T-cell (primary cell): ENCODE results near the gene CBX4. TPM values are rescaled to one million over a fixed set of nuclear protein-coding genes. Genes with fewer than 3 reads are reported as not detected.

Experiments used
- ATAC-seq, 4 experiments: fragments of 200-7000 bp in 3 of 4; fragments of 150-1000 bp in 1 of 4; cut with Tn5 transposase; replicated peaks in 1 of 4; 1 replicate in 3 of 4; 2 replicates in 1 of 4; pipeline ENCODE4 v1.10.0; 2021; ENCODE audit warnings: moderate library complexity in 3 of 4, mild to moderate bottlenecking in 2 of 4, moderate number of reproducible peaks in 1 of 4
- CTCF ChIA-PET, 2 donors: fragments of 300-600 bp; sonication (Branson Sonifier 250); formaldehyde crosslinking; loops; one replicate each; lab custom pipeline; 2022; ENCODE audit warnings: antibody characterized with exemption in 2 of 2; lab: Charles Lee
- POLR2A ChIA-PET, 2 donors: fragments of 300-600 bp; sonication (Branson Sonifier 250); formaldehyde crosslinking; loops; one replicate each; lab custom pipeline; 2022; ENCODE audit warnings: antibody characterized with exemption in 2 of 2; lab: Charles Lee
- DNase-seq, 35 experiments: peaks; one replicate each; pipeline versions ENCODE4 v3.0.0 to v3.0.0-alpha.2; 2013 to 2023
- H3K27ac ChIP-seq: one replicate; pipeline ENCODE4 v1.5.1; 2013; ENCODE audit warnings: low read length
- H3K27me3 ChIP-seq, 2 experiments: replicated peaks in 1 of 2; 1 replicate in 1 of 2; 2 replicates in 1 of 2; pipeline versions ENCODE4 v1.6.1 to v1.7.0; 2013; ENCODE audit warnings: low read length in 1 of 2, mixed read lengths in 1 of 2; ENCODE audit not compliant: control insufficient read depth in 2 of 2, insufficient read depth in 2 of 2; ENCODE audit errors: extremely low read depth in 1 of 2
- H3K36me3 ChIP-seq, 2 donors: 1 replicate in 1 of 2; 2 replicates in 1 of 2; pipeline versions ENCODE4 v1.6.1 to v1.7.0; 2013; ENCODE audit warnings: low read length in 1 of 2; ENCODE audit not compliant: control insufficient read depth in 2 of 2, insufficient read depth in 1 of 2; ENCODE audit errors: extremely low read depth in 1 of 2
- H3K4me1 ChIP-seq, 2 experiments: 1 replicate in 1 of 2; 2 replicates in 1 of 2; pipeline versions ENCODE4 v1.6.1 to v1.7.0; 2013; ENCODE audit warnings: low read length in 2 of 2, mixed read lengths in 1 of 2; ENCODE audit not compliant: insufficient read depth in 2 of 2, control insufficient read depth in 1 of 2; ENCODE audit errors: extremely low read depth in 1 of 2
- H3K4me3 ChIP-seq, 2 donors: 1 replicate in 1 of 2; 2 replicates in 1 of 2; pipeline versions ENCODE4 v1.5.1 to v1.7.0; 2013; ENCODE audit warnings: mild to moderate bottlenecking in 2 of 2, low read length in 1 of 2, moderate library complexity in 1 of 2; ENCODE audit not compliant: control insufficient read depth in 1 of 2; ENCODE audit errors: extremely low read depth in 1 of 2
- H3K9me3 ChIP-seq: 2 replicates; pipeline ENCODE4 v1.7.0; 2013
- H3K27ac Mint-ChIP-seq, 2 donors: one replicate each; pipeline ENCODE4 v1.8.0; 2020 to 2021; ENCODE audit warnings: mild to moderate bottlenecking in 2 of 2, mixed read lengths in 2 of 2
- H3K27me3 Mint-ChIP-seq, 2 donors: one replicate each; pipeline ENCODE4 v1.8.0; 2021 to 2022; ENCODE audit warnings: mixed read lengths in 2 of 2
- H3K36me3 Mint-ChIP-seq: one replicate; pipeline ENCODE4 v1.8.0; 2021; ENCODE audit warnings: mixed read lengths
- H3K4me1 Mint-ChIP-seq, 3 donors: one replicate each; pipeline ENCODE4 v1.8.0; 2020 to 2022; ENCODE audit warnings: mixed read lengths in 3 of 3, mild to moderate bottlenecking in 1 of 3
- H3K4me3 Mint-ChIP-seq, 3 donors: one replicate each; pipeline ENCODE4 v1.8.0; 2020 to 2022; ENCODE audit warnings: mild to moderate bottlenecking in 3 of 3, mixed read lengths in 3 of 3, moderate library complexity in 3 of 3
- H3K9me3 Mint-ChIP-seq, 3 donors: one replicate each; pipeline ENCODE4 v1.8.0; 2020 to 2022; ENCODE audit warnings: mixed read lengths in 3 of 3
- WGBS: methylation state at CpG from one replicate; pipeline ENCODE4 v1.1.5; 2013; ENCODE audit warnings: missing lambda C conversion rate; ENCODE audit not compliant: insufficient coverage; 5-methylcytosine and 5-hydroxymethylcytosine counted together
- total RNA-seq, 35 experiments: library from RNA in 6 of 35; stranded (reverse) in 6 of 35; fragments of 120-200 nt in 1 of 35; gene quantifications; one replicate each; pipeline versions ENCODE4 v1.2.1 to v1.2.4 and lab custom pipeline; 2013 to 2026

The CBX4 gene
- total RNA-seq, 5 donors from 2014 or later (not counting 1 experiment from before 2014, with no cell fraction given): 63.2 to 138 (median 70.2) TPM

DNA sequence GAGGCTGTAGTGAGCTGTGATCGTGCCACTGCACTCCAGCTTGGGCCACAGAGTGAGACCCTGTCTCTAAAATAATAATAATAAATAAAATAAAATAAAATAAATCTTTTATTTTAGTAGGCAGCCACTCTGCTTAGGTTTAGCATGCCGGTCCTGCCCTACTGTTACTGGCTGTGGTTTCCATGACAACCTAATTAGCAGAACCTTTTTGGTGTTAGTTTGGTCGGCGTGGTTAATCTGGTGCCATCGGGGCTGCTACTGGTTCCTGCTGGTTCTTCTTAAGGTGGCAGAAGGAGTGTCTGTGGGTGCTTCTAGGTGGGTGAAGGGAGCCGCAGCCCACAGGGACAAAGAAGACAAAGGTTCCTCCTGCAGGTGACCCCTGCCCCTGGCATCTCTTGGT lies 37.8 kb upstream of the CBX4 start:
- CTCF ChIA-PET: no interaction called here
- H3K4me1 ChIP-seq: peaks cover 0 to 4% of the 10 kb centered on the region in 2 experiments
- POLR2A ChIA-PET: no interaction called here
- Mint-ChIP-seq H3K27me3 (peaks cover 21 to 22% of the 10 kb centered on the region in 2 donors), H3K9me3 (no peaks in the 10 kb centered on the region), H3K36me3 (no peaks in the 10 kb centered on the region), H3K27ac (no peak overlapping the region), H3K4me1 (peaks cover 0 to 9% (median 7%) of the 10 kb centered on the region in 3 donors), H3K4me3 (no peak overlapping the region)
- H3K36me3 ChIP-seq: no peaks in the 10 kb centered on the region
- DNase-seq (no peak), ATAC-seq (no peak)
- H3K4me3 ChIP-seq: no peak overlapping the region
- 73% methylated on average over 4 of the region's 6 CpGs for WGBS
- peaks cover 2 to 33% of the 10 kb centered on the region in 2 experiments for H3K27me3 ChIP-seq
- H3K27ac ChIP-seq: no peak overlapping the region
- H3K9me3 ChIP-seq: no peaks in the 10 kb centered on the region

GRCh38 chr17:79875511-79875910 lies 36.3 kb upstream of the CBX4 start:
- H3K4me3 ChIP-seq: no peak overlapping the region
- ChIA-PET CTCF (interaction anchor here in 1 of 2 donors (0.6 to 0.7 kb wide), 2 partner anchors 10 to 19 kb away, joined by 7 read pairs; no protein-coding TSS in a partner anchor), POLR2A (interaction anchor here in 1 of 2 donors (0.6 kb wide), 1 partner anchor 40 kb away, joined by 3 read pairs; no protein-coding TSS in a partner anchor)
- peaks cover 18% of the 10 kb centered on the region in 2 donors for H3K27me3 Mint-ChIP-seq
- H3K9me3 Mint-ChIP-seq: no peaks in the 10 kb centered on the region
- peaks cover 0 to 4% of the 10 kb centered on the region in 2 experiments for H3K4me1 ChIP-seq
- DNase-seq: no peak
- no peak for ATAC-seq
- no peak overlapping the region for H3K4me3 Mint-ChIP-seq
- no peaks in the 10 kb centered on the region for H3K36me3 Mint-ChIP-seq
- 100% methylated on average over 1 of the region's 4 CpGs for WGBS
- peaks cover 0 to 9% (median 7%) of the 10 kb centered on the region in 3 donors for H3K4me1 Mint-ChIP-seq
- no peaks in the 10 kb centered on the region for H3K36me3 ChIP-seq
- no peaks in the 10 kb centered on the region for H3K9me3 ChIP-seq
- no peak overlapping the region for H3K27ac Mint-ChIP-seq
- peaks cover 2 to 40% of the 10 kb centered on the region in 2 experiments for H3K27me3 ChIP-seq
- no peak overlapping the region for H3K27ac ChIP-seq

DNA sequence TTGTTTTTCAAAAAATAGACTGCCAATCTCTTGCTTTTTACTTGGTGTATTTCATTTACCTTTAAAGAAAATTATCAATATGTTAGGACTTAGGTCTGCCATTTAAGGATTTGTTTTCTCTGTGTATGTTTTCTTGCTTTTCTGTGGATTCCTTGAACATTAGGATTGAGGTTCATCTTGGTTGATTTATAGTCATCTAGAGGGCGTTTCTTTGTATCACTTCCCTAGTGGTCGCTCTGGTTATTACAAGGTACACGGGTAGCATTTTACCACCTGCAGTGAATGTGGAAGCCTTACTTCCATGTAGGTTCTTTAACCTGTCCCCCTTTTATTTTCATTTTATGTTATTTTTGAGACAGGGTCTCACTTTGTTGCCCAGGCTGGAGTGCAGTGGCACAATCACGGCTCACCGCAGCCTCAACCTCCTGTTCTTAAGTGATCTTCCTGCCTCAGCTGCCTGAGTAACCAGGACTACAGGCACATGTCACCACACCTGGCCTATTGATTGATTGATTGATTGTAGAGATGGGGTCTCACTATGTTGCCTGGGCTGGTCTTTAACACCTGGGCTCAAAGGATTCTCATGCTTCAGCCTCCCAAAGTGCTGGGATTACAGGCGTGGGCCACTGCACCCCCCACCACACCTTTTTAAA lies 35.2 kb upstream of the CBX4 start:
- H3K4me1 ChIP-seq: peaks cover 0 to 4% of the 10 kb centered on the region in 2 experiments
- ATAC-seq: peak; percentile 63 to 72 (median 69)
- peaks cover 0 to 45% of the 10 kb centered on the region in 2 experiments for H3K27me3 ChIP-seq
- Mint-ChIP-seq H3K4me3 (no peak overlapping the region), H3K36me3 (no peaks in the 10 kb centered on the region), H3K27me3 (peaks cover 15 to 18% of the 10 kb centered on the region in 2 donors), H3K4me1 (peaks cover 0 to 9% (median 7%) of the 10 kb centered on the region in 3 donors), H3K9me3 (no peaks in the 10 kb centered on the region), H3K27ac (no peak overlapping the region)
- ChIA-PET POLR2A (no interaction called here), CTCF (interaction anchor here in 1 of 2 donors (1.3 kb wide), 1 partner anchor 31 kb away, joined by 5 read pairs; no protein-coding TSS in a partner anchor)
- DNase-seq: peak in 12 of 35 experiments; percentile 8 to 71 (median 16)
- no peak overlapping the region for H3K27ac ChIP-seq
- H3K9me3 ChIP-seq: no peaks in the 10 kb centered on the region
- no peak overlapping the region for H3K4me3 ChIP-seq
- WGBS: 40% methylated on average over 3 of the region's 6 CpGs
- H3K36me3 ChIP-seq: no peaks in the 10 kb centered on the region

- Histone ChIP-seq H3K27me3 (peaks cover 0 to 51% of the 10 kb centered on the region in 2 experiments), H3K27ac (no peak overlapping the region), H3K4me1 (peaks cover 0 to 4% of the 10 kb centered on the region in 2 experiments), H3K4me3 (no peak overlapping the region), H3K9me3 (no peaks in the 10 kb centered on the region), H3K36me3 (no peaks in the 10 kb centered on the region)
- no peak overlapping the region for H3K27ac Mint-ChIP-seq
- peaks cover 0 to 9% (median 7%) of the 10 kb centered on the region in 3 donors for H3K4me1 Mint-ChIP-seq
- 86% methylated on average over 2 of the region's 9 CpGs for WGBS
- DNase-seq: no peak
- ATAC-seq: no peak
- no peaks in the 10 kb centered on the region for H3K9me3 Mint-ChIP-seq
- ChIA-PET POLR2A (no interaction called here), CTCF (interaction anchor here in 1 of 2 donors (1.3 kb wide), 1 partner anchor 31 kb away, joined by 5 read pairs; no protein-coding TSS in a partner anchor)
- no peaks in the 10 kb centered on the region for H3K36me3 Mint-ChIP-seq
- no peak overlapping the region for H3K4me3 Mint-ChIP-seq
- peaks cover 13 to 15% of the 10 kb centered on the region in 2 donors for H3K27me3 Mint-ChIP-seq
Measured at GRCh38 chr17:79873583-79873982, 34.3 kb upstream of the CBX4 start.

- no peak for ATAC-seq
- peak overlapping the region in 1 of 2 donors; percentile 51 for H3K27ac Mint-ChIP-seq
- H3K4me3 ChIP-seq: no peak overlapping the region
- H3K27ac ChIP-seq: no peak overlapping the region
- H3K4me1 Mint-ChIP-seq: peaks cover 0 to 9% (median 7%) of the 10 kb centered on the region in 3 donors
- POLR2A ChIA-PET: no interaction called here
- no peaks in the 10 kb centered on the region for H3K36me3 Mint-ChIP-seq
- H3K27me3 ChIP-seq: peaks cover 0 to 42% of the 10 kb centered on the region in 2 experiments
- H3K9me3 Mint-ChIP-seq: no peaks in the 10 kb centered on the region
- no peaks in the 10 kb centered on the region for H3K9me3 ChIP-seq
- DNase-seq: no peak
- 39% methylated on average over 10 of the region's 10 CpGs for WGBS
- no peaks in the 10 kb centered on the region for H3K36me3 ChIP-seq
- peaks cover 9 to 12% of the 10 kb centered on the region in 2 donors for H3K27me3 Mint-ChIP-seq
- CTCF ChIA-PET: interaction anchor here in 1 of 2 donors (1.3 kb wide), 1 partner anchor 30 kb away, joined by 5 read pairs; no protein-coding TSS in a partner anchor
- H3K4me3 Mint-ChIP-seq: no peak overlapping the region
- H3K4me1 ChIP-seq: peaks cover 0 to 4% of the 10 kb centered on the region in 2 experiments
Measured at GRCh38 chr17:79872762-79873161, 33.5 kb upstream of the CBX4 start.

GRCh38 chr17:79871131-79871530 lies 31.9 kb upstream of the CBX4 start:
- peaks cover 4 to 5% of the 10 kb centered on the region in 2 donors for H3K27me3 Mint-ChIP-seq

More at GRCh38 chr17:79871131-79871530, 31.9 kb upstream of the CBX4 start:
- 97% methylated on average over 11 of the region's 18 CpGs for WGBS
- DNase-seq (no peak), ATAC-seq (no peak)
- Mint-ChIP-seq H3K36me3 (no peaks in the 10 kb centered on the region), H3K4me3 (no peak overlapping the region), H3K4me1 (peaks cover 4 to 19% (median 13%) of the 10 kb centered on the region in 3 donors), H3K27ac (no peak overlapping the region), H3K9me3 (no peaks in the 10 kb centered on the region)
- Histone ChIP-seq H3K9me3 (no peaks in the 10 kb centered on the region), H3K27ac (no peak overlapping the region), H3K4me3 (no peak overlapping the region), H3K4me1 (peaks cover 0 to 13% of the 10 kb centered on the region in 2 experiments), H3K36me3 (no peaks in the 10 kb centered on the region), H3K27me3 (peaks cover 0 to 44% of the 10 kb centered on the region in 2 experiments)
- ChIA-PET POLR2A (no interaction called here), CTCF (no interaction called here)
